Fibroblast of villous mesenchyme (primary cell): ENCODE data around the gene KLHL13. TPM values are rescaled to one million over a fixed set of nuclear protein-coding genes. Genes with fewer than 3 reads are reported as not detected.

Experiments
- DNase-seq: peaks from one replicate; pipeline ENCODE4 v3.0.0-alpha.2; 2010; ENCODE audit warnings: low read depth
- H3K4me3 ChIP-seq: 2 replicates; pipeline ENCODE4 v1.5.1; 2011; ENCODE audit warnings: low read depth, mild to moderate bottlenecking, low read length
- CTCF ChIP-seq: IDR thresholded peaks from 2 replicates; pipeline ENCODE4 v1.5.1; 2012; ENCODE audit warnings: low read depth, mild to moderate bottlenecking, low read length; ENCODE audit not compliant: insufficient read depth
- total RNA-seq: library from RNA; depleted of rRNA; stranded (reverse); fragments of >200 nt; gene quantifications from 2 replicates; pipeline ENCODE4 v1.2.3, GENCODE V29; 2012

The KLHL13 gene
- total RNA-seq, 1 donor = 1.3 TPM

DNA sequence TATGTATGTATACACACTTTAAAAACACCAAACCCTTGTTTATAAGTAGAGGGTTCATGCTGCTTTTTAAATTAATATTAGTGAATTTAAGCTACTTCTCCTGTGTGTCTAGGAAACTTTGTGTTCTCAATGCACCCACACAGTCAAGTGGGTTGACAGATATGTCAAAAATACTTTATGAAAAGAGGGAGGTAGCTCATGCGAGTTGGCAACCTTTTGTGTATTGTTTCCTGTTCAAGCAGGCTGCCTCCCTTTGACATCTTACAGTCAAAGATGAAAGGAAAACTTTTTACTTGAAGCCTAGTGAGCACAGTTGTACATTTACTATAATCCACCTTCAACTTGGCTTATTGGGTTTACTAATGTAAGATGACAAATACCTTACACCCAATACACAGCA, 218.4 kb downstream of the KLHL13 start:
- TF ChIP-seq CTCF = no peak
- no peak overlapping the region for H3K4me3 ChIP-seq
- DNase-seq = no peak

DNA sequence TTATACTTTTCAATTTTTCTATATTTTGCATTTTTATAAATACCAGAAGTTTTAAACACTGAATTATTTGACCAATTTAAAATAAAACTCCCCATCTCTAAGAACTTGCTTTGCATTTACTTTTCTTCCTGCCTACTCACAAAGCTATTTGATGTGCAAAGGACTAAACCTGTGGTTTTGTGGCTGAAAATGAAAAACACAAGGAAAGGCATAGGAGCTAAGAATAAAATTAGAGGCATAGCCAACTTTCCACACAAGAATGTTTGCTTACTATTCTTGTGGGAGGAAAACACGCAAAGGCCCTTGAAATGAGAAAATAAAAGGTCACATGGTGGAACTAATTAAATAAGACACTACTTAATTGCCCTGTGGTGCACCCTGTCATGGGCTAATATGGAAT, 221.2 kb downstream of the KLHL13 start:
- no peak for TF ChIP-seq CTCF
- no peak overlapping the region for H3K4me3 ChIP-seq
- no peak for DNase-seq

DNA sequence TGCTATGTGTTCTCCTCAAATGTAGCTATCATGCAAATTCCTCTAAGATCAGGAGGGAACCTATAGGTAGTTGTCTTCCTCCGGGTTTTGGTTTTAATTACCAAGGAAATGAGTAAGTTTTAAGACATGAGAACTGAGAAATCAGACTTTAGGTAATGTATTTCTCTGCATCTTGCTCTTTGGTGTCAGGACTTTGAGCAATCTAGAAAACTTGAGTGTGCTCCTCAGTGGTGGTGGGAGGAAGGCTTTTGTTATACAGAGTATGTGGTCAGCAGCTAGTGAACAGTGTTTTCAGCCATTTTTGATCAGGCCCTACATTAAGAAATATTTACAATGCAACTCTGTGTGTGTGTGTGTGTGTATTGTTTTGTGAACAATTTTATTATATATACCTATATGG, 224.1 kb downstream of the KLHL13 start:
- TF ChIP-seq CTCF = no peak
- no peak for DNase-seq
- no peak overlapping the region for H3K4me3 ChIP-seq

DNA sequence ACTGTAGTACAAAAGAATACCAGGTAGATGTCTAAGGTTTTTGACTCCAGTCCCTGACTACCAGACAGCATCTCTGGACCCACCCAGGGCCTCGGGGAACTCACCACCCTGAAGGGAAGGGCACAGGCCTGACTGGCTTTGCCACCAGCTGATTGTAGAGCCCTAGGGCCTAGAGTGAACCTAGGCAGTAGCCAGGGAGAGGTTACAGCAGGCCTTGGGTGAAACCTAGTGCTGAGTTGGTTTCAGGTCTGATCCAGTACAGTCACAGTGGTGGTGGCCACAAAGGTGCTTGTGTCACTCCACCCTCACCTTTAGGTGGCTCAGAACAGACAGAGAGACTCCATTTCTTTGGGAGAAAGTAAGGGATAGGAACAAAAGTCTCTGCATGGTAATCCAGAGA, 244.8 kb downstream of the KLHL13 start:
- no peak overlapping the region for H3K4me3 ChIP-seq
- TF ChIP-seq CTCF = no peak
- no peak for DNase-seq

- no peak overlapping the region for H3K4me3 ChIP-seq
- TF ChIP-seq CTCF = no peak
- DNase-seq = no peak
Observed at GRCh38 chrX:117860517-117860916, 256.1 kb downstream of the KLHL13 start.

- DNase-seq = no peak
- no peak for TF ChIP-seq CTCF
- no peak overlapping the region for H3K4me3 ChIP-seq
Observed at GRCh38 chrX:117854806-117855205, 261.8 kb downstream of the KLHL13 start.

GRCh38 chrX:117851025-117851424, 265.6 kb downstream of the KLHL13 start:
- TF ChIP-seq CTCF = no peak
- no peak overlapping the region for H3K4me3 ChIP-seq
- no peak for DNase-seq
